ENCODE measurements around the gene KCTD20. TPM values are rescaled to one million over a fixed set of nuclear protein-coding genes. Genes with fewer than 3 reads are reported as not detected.
"Not testable (repeated sequence)": the region's sequence is repeated elsewhere in the genome, so short reads cannot be mapped to it uniquely, and the experiment has no call there.

Gene KCTD20
- total and polyA plus RNA-seq, 4 experiments from 2014 or later = 35.2 to 38.9 (median 37.0) TPM

- intact Hi-C loops (cut with micrococcal nuclease) = loop anchor here (5.0 kb wide), 2 partner anchors 104 to 314 kb away; partner anchors contain the start of gene STK38
- Mint-ChIP-seq H3K36me3 (peaks cover 6 to 32% of the 10 kb centered on the region in 2 donors), H3K9me3 (peaks cover 0 to 3% (median 0%) of the 10 kb centered on the region in 8 donors), H3K27ac (peak overlapping the region; percentile 87 to 97 (median 96)), H3K27me3 (no peaks in the 10 kb centered on the region), H3K4me1 (peaks cover 30 to 65% (median 45%) of the 10 kb centered on the region in 4 donors), H3K4me3 (peak overlapping the region; percentile 92 to 98 (median 96))
- H3K4me1 ChIP-seq (ENCODE audit: insufficient read depth, low read length) = peaks cover 53% of the 10 kb centered on the region
- ChIA-PET CTCF (ENCODE audit: partially characterized antibody) (interaction anchor here (1.0 to 1.6 kb wide), 8 partner anchors 13 to 238 kb away, joined by 3 to 6 read pairs (median 3); no protein-coding TSS in a partner anchor), POLR2A (ENCODE audit: partially characterized antibody) (interaction anchor here (0.6 to 5.2 kb wide), 12 partner anchors 14 to 323 kb away, joined by 3 to 42 read pairs (median 4); no protein-coding TSS in a partner anchor)
- H3K27ac ChIP-seq (ENCODE audit: low read depth, low read length) = peak overlapping the region; percentile 92
- H3K27me3 ChIP-seq (ENCODE audit: insufficient read depth, low read length) = no peaks in the 10 kb centered on the region
- peak in 4 of 5 donors; percentile 10 to 21 (median 17) for DNase-seq
- H3K9me3 ChIP-seq (ENCODE audit: control insufficient read depth in 1 of 2, low read length in 2 of 2) = no peaks in the 10 kb centered on the region
- peak overlapping the region; percentile 85 to 96 for H3K4me3 ChIP-seq (ENCODE audit: low read length in 2 of 2)
- no peaks in the 10 kb centered on the region for H3K36me3 ChIP-seq (ENCODE audit: insufficient read depth, low read length)
These were observed 950 bp downstream of the KCTD20 start for GRCh38 chr6:36443471-36444428.

DNA sequence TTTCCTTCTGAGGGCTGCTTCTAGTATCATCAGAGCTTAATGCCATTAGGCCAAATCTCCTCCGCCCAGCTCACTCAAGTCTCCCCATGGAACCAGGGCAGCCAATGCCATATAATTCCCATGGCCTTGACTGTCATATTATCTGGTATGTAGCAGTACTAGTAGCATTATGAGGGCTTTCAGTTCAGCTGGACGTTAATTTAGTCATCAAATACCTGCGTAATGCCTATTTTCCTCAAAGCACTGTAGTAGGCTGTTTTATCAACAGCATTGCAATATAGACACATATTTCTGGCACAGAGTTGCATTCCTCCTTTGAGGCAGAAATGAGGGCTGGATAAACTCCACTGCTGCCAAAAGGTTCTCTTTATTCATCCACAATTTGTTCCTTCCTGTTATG lies 1.7 kb downstream of the KCTD20 start:
- Histone ChIP-seq H3K4me1 (ENCODE audit: insufficient read depth, low read length) (peaks cover 53% of the 10 kb centered on the region), H3K4me3 (ENCODE audit: low read length in 2 of 2) (peak overlapping the region; percentile 85 to 96), H3K27me3 (ENCODE audit: insufficient read depth, low read length) (no peaks in the 10 kb centered on the region), H3K9me3 (ENCODE audit: control insufficient read depth in 1 of 2, low read length in 2 of 2) (no peaks in the 10 kb centered on the region), H3K27ac (ENCODE audit: low read depth, low read length) (peak overlapping the region; percentile 92), H3K36me3 (ENCODE audit: insufficient read depth, low read length) (no peaks in the 10 kb centered on the region)
- intact Hi-C loops (cut with micrococcal nuclease) = loop anchor here (5.0 kb wide), 2 partner anchors 103 to 313 kb away; partner anchors contain the start of gene STK38
- DNase-seq = no peak
- H3K27me3 Mint-ChIP-seq = no peaks in the 10 kb centered on the region
- H3K4me3 Mint-ChIP-seq = peak overlapping the region; percentile 92 to 98 (median 96)
- peaks cover 13 to 39% of the 10 kb centered on the region in 2 donors for H3K36me3 Mint-ChIP-seq
- CTCF ChIA-PET (ENCODE audit: partially characterized antibody) = interaction anchor here (1.0 to 1.7 kb wide), 4 partner anchors 15 to 236 kb away, joined by 3 to 6 read pairs (median 3); no protein-coding TSS in a partner anchor
- H3K27ac Mint-ChIP-seq = peak overlapping the region; percentile 25 to 97 (median 96)
- POLR2A ChIA-PET (ENCODE audit: partially characterized antibody) = interaction anchor here (0.6 to 5.2 kb wide), 3 partner anchors 21 to 324 kb away, joined by 3 to 42 read pairs (median 4); no protein-coding TSS in a partner anchor
- peaks cover 0 to 4% (median 0%) of the 10 kb centered on the region in 8 donors for H3K9me3 Mint-ChIP-seq
- peaks cover 36 to 72% (median 51%) of the 10 kb centered on the region in 4 donors for H3K4me1 Mint-ChIP-seq

DNA sequence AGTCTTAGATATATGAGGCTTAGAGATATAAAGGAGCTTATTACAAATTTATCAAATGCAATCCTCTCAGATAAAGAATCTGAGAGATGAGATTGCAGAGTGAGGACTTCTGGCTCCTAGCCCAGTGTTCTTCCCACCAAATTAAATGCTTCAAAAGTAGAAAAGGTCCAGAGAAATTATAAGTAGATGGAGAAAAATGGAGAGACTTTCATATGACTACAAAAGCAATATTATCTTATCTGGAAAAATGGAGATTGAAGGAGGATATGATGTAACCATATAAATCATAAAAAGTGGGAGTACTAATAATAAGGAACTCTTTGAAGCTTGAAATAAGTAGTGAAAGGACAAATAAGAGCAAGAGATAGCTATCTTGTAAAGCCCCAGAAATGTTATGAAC lies 2.8 kb downstream of the KCTD20 start:
- Mint-ChIP-seq H3K9me3 (peaks cover 0 to 4% (median 0%) of the 10 kb centered on the region in 8 donors), H3K27me3 (no peaks in the 10 kb centered on the region), H3K36me3 (peaks cover 15 to 42% of the 10 kb centered on the region in 2 donors), H3K4me3 (peak overlapping the region in 6 of 8 donors; percentile 25 to 70 (median 64)), H3K27ac (peak overlapping the region in 4 of 7 donors; percentile 25 to 80 (median 78)), H3K4me1 (peaks cover 41 to 81% (median 59%) of the 10 kb centered on the region in 4 donors)
- DNase-seq = no peak
- peaks cover 51% of the 10 kb centered on the region for H3K4me1 ChIP-seq (ENCODE audit: insufficient read depth, low read length)
- POLR2A ChIA-PET (ENCODE audit: partially characterized antibody) = interaction anchor here (1.2 to 5.2 kb wide), 2 partner anchors 13 to 22 kb away, joined by 3 to 42 read pairs; no protein-coding TSS in a partner anchor
- no peak overlapping the region for H3K27ac ChIP-seq (ENCODE audit: low read depth, low read length)
- no peaks in the 10 kb centered on the region for H3K9me3 ChIP-seq (ENCODE audit: control insufficient read depth in 1 of 2, low read length in 2 of 2)
- no peaks in the 10 kb centered on the region for H3K36me3 ChIP-seq (ENCODE audit: insufficient read depth, low read length)
- H3K27me3 ChIP-seq (ENCODE audit: insufficient read depth, low read length) = no peaks in the 10 kb centered on the region
- CTCF ChIA-PET (ENCODE audit: partially characterized antibody) = interaction anchor here (1.0 to 1.7 kb wide), 3 partner anchors 14 to 105 kb away, joined by 3 read pairs; no protein-coding TSS in a partner anchor
- no peak overlapping the region for H3K4me3 ChIP-seq (ENCODE audit: low read length in 2 of 2)
- intact Hi-C loops (cut with micrococcal nuclease) = no loop called here

DNA sequence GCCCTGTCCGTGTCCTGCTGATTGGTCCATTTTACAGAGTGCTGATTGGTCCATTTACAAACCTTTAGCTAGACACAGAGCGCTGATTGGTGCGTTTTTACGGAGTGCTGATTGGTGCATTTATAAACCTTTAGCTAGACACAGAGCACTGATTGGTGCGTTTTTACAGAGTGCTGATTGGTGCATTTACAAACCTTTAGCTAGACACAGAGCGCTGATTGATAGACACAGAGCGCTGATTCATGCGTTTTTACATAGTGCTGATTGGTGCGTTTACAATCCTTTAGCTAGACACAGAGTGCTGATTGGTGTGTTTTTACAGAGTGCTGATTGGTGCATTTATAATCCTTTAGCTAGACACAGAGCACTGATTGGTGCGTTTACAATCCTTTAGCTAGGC lies 6.4 kb downstream of the KCTD20 start:
- H3K27me3 Mint-ChIP-seq; H3K36me3 ChIP-seq (ENCODE audit: insufficient read depth, low read length); H3K9me3 Mint-ChIP-seq; H3K4me3 ChIP-seq (ENCODE audit: low read length in 2 of 2); intact Hi-C loops (cut with micrococcal nuclease); H3K27ac ChIP-seq (ENCODE audit: low read depth, low read length); H3K27me3 ChIP-seq (ENCODE audit: insufficient read depth, low read length); DNase-seq; H3K9me3 ChIP-seq (ENCODE audit: control insufficient read depth in 1 of 2, low read length in 2 of 2): not testable (repeated sequence)
- CTCF ChIA-PET (ENCODE audit: partially characterized antibody) = interaction anchor here (0.8 to 2.1 kb wide), 4 partner anchors 12 to 310 kb away, joined by 3 to 7 read pairs (median 4); no protein-coding TSS in a partner anchor
- peaks cover 20 to 41% of the 10 kb centered on the region in 2 donors for H3K36me3 Mint-ChIP-seq
- H3K27ac Mint-ChIP-seq = peak overlapping the region in 2 of 7 donors; percentile 31 to 70
- peaks cover 32 to 61% (median 47%) of the 10 kb centered on the region in 4 donors for H3K4me1 Mint-ChIP-seq
- POLR2A ChIA-PET (ENCODE audit: partially characterized antibody) = interaction anchor here (1.0 kb wide), 1 partner anchor 26 kb away, joined by 3 read pairs; no protein-coding TSS in a partner anchor
- peak overlapping the region in 1 of 8 donors; percentile 7 for H3K4me3 Mint-ChIP-seq
- peaks cover 33% of the 10 kb centered on the region for H3K4me1 ChIP-seq (ENCODE audit: insufficient read depth, low read length)

- H3K27me3 ChIP-seq (ENCODE audit: insufficient read depth, low read length); H3K9me3 ChIP-seq (ENCODE audit: control insufficient read depth in 1 of 2, low read length in 2 of 2); H3K9me3 Mint-ChIP-seq; H3K27me3 Mint-ChIP-seq; H3K27ac Mint-ChIP-seq; intact Hi-C loops (cut with micrococcal nuclease); H3K4me3 ChIP-seq (ENCODE audit: low read length in 2 of 2); DNase-seq; H3K27ac ChIP-seq (ENCODE audit: low read depth, low read length); H3K36me3 ChIP-seq (ENCODE audit: insufficient read depth, low read length); CTCF ChIA-PET (ENCODE audit: partially characterized antibody); H3K4me3 Mint-ChIP-seq: not testable (repeated sequence)
- Mint-ChIP-seq H3K36me3 (peaks cover 23 to 35% of the 10 kb centered on the region in 2 donors), H3K4me1 (peaks cover 24 to 52% (median 35%) of the 10 kb centered on the region in 4 donors)
- POLR2A ChIA-PET (ENCODE audit: partially characterized antibody) = interaction anchor here (0.7 kb wide), 1 partner anchor 96 kb away, joined by 3 read pairs; no protein-coding TSS in a partner anchor
- H3K4me1 ChIP-seq (ENCODE audit: insufficient read depth, low read length) = peaks cover 11% of the 10 kb centered on the region
These were observed 10.1 kb downstream of the KCTD20 start for GRCh38 chr6:36452897-36453296.

GRCh38 chr6:36455486-36456027 lies 12.8 kb downstream of the KCTD20 start:
- intact Hi-C loops (cut with micrococcal nuclease) = no loop called here
- DNase-seq = no peak
- Histone ChIP-seq H3K4me1 (ENCODE audit: insufficient read depth, low read length) (peaks cover 24% of the 10 kb centered on the region), H3K27ac (ENCODE audit: low read depth, low read length) (no peak overlapping the region), H3K4me3 (ENCODE audit: low read length in 2 of 2) (no peak overlapping the region), H3K9me3 (ENCODE audit: control insufficient read depth in 1 of 2, low read length in 2 of 2) (no peaks in the 10 kb centered on the region), H3K36me3 (ENCODE audit: insufficient read depth, low read length) (peaks cover 5% of the 10 kb centered on the region), H3K27me3 (ENCODE audit: insufficient read depth, low read length) (no peaks in the 10 kb centered on the region)
- no peaks in the 10 kb centered on the region for H3K9me3 Mint-ChIP-seq
- no peak overlapping the region for H3K4me3 Mint-ChIP-seq
- no peaks in the 10 kb centered on the region for H3K27me3 Mint-ChIP-seq
- peaks cover 14 to 40% (median 30%) of the 10 kb centered on the region in 4 donors for H3K4me1 Mint-ChIP-seq
- ChIA-PET POLR2A (ENCODE audit: partially characterized antibody) (no interaction called here), CTCF (ENCODE audit: partially characterized antibody) (interaction anchor here (1.2 kb wide), 2 partner anchors 20 to 27 kb away, joined by 3 read pairs; no protein-coding TSS in a partner anchor)
- peak overlapping the region in 1 of 7 donors; percentile 29 for H3K27ac Mint-ChIP-seq
- H3K36me3 Mint-ChIP-seq = peaks cover 11 to 23% of the 10 kb centered on the region in 2 donors

Measured in CD4-positive, alpha-beta memory T cell (primary cell).